SIG-M5 treated with dmso at 0.1 percent for 504 hours (cell line): ENCODE results near the gene DUXA.
"Not testable (repeated sequence)": the region's sequence is repeated elsewhere in the genome, so short reads cannot be mapped to it uniquely, and the experiment has no call there.

Experiments
- DNase-seq: peaks from one replicate; lab custom pipeline; 2025; ENCODE audit not compliant: unreplicated experiment; lab: John Stamatoyannopoulos, UW

The DUXA gene

DNA sequence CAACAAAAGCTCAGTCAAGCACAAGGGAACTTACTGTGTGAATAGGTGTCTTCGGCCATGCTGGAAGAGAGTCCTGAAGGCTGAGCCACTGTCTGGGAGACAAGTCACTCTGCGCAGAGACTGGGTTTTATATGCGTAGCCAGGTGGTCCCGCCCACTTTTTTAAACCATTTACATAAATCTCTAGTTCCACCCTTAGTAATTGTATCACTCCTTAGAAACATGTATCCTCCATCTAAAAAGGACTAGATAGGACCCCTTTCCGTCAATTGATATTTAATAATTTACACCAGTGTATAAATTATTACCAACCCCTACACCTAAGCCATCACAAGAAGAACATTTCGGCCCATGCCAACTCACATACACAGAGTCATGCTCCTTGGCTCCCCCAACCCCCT, at the start of gene DUXA:
TSS of gene DUXA (minus strand) at position 101 of the 400 bp plus-strand sequence. CDS start at position 59, 42 bp downstream.
- DNase-seq: no peak

DNA sequence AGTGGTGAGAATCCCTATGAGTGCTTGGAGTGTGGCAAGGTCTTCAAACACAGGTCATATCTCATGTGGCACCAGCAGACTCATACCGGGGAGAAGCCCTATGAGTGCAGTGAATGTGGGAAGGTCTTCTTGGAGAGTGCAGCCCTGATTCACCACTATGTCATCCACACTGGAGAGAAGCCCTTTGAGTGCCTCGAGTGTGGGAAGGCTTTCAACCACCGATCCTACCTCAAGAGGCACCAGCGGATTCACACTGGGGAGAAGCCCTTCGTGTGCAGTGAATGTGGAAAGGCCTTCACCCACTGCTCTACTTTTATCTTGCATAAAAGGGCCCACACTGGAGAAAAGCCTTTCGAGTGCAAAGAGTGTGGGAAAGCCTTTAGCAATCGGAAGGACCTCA, 44.8 kb upstream of the DUXA start:
- DNase-seq: no peak

DNA sequence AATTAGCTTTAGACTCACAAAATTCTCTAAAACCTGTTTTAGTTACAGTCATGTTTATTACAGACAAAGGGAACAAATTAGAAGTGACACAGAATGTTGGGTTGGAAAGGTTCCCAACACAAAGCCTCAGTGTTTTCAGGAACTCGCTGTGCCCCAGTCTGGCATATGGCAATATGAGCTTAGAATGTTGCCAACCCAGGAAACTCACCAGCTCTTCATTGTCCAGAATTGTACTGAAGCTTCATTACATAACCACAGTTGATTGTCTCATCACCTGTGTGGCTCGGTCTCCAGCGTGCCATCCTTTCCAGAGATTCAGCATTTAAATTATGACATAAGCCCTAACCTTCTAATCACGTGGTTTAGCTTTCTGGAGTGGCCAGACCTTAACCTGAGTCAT, 43.1 kb upstream of the DUXA start:
- no peak for DNase-seq

DNA sequence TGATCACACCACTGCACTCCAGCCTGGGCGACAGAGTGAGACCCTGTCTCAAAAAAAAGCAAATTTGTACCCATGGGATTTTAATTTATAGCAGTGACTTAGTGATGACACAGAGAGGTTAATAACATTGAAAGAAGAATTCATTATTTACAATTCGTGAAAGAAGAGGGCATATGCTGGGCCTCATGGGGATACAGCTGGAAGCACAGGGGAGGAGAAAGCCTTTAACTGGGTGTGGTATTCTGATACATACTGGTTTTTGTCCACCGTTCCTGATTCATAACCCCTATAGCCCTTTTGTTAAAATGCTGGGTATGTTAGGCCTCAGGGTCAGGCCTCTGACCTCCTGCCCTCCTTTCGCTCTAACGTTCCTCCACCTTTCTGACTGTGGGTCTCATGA, 34.9 kb upstream of the DUXA start:
- no peak for DNase-seq

DNA sequence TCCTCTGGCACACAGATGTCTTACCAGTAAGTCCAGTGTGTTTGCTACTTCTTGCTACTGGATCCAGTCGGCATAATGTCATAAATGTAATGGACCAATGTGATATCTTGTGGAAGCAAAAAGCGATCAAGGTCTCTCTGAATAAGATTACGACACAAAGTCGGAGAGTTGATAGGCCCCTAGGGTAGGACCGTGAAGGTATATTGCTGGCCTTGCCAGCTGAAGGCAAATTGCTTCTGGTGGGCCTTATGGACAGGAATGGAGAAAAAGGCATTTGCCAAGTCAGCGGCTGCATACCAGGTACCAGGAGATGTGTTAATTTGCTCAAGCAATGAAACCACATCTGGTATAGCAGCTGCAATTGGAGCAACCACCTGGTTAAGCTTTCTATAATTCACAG, 30.6 kb upstream of the DUXA start:
- not testable (repeated sequence) for DNase-seq

DNA sequence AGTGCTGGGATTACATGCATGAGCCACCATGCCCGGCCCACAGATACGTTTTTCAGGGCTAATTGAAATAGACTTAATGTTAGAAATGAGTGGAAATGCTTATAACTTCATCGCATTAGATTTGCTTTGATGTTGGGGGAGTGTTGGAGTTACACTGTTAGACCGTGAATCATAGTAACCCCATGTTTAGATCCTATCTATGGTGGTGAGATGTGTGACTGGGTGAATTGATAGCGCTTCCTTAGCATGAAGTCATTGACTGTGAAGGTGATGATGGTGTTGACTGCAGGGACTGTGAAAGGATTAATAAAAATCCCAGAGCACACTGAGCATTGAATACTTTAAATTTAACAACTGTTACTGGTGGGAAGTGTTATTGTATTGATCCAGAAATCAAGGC, 25.7 kb upstream of the DUXA start:
- DNase-seq: no peak

DNA sequence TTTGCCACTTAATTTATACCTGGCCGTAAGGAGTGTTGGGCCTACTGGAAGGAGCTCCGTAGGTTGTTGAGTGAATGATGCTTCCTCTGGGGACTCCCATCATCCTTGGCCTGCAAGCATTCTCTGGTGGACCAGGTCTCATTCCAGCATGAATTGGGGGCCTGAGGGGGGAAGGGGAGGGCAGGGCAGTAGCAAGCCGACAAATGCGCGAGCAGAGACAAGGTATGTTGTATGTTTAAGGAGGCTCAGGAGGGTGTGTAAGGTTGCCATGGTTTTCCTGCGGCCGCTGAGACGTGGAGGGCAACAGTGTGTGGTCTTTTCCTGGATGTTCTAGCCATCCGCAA, 24.8 kb upstream of the DUXA start:
- DNase-seq: no peak

DNA sequence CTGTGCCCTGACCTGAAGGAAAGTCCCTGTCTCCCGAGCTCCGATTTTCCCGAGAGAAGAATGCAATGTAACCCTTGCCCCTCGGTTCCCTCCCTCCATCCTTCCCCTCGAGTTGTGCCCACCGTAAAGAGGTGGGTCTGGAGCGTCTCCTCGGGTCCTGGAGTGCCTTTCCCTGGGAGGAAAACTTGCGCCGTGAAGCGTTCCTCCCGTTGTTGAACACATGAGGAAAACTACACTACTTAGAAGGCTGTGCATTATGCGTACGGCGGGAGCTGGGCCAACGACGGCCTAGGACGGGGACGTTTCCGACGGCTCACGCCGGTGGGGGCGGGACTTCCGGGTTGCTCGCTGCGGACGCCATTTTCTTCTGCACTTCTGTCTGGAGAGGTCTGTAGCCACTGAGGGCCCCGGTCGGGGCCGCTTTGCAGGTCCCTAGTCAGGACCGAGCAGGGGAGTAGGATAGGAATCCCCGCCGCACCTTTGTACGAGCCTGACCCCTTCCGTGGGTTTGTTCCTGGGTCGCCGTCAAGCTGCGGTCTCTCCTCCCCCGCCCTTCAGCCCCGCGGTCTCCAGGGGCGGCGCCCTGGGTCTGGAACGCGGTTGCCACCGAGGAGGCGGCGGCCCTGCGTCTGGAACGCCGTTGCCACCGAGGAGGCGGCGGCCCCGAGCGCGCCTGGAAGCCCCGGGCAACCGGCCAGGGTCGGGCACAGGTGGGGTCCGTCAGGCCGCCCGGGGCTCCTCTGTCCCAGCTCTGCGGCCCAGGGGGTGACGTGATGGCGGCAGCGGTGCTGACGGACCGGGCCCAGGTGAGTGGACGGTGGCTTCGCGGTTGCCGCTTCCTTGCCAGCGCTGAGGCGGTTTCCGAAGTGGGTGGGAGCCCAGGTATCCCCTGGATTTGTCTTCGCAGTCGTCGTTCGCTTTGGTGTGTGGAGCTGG, 24.1 kb upstream of the DUXA start, which contains the start of gene ZNF264:
TSS of gene ZNF264 (plus strand) at position 360 of the 936 bp plus-strand sequence. CDS start at position 774, 414 bp downstream.
- peak; percentile 46 for DNase-seq

DNA sequence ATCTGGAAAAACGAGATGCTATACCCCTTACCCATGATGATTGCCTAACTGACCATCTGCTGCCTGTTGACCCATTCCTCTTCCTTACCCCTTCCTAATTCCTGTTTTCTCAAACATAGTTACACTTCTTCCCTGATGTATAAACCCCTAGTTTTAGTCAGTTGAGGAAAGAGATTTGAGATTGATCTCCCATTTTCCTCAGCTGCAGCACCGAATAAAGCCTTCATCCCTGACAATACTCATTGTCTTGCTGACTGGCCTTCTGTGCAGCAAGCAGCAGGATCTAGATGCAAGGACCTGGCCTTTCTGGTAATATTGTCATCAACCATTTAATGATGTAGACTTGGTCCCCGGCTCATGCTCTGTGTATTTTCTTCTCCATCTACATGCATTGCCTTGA, 23.0 kb upstream of the DUXA start:
- DNase-seq: peak; percentile 1

DNA sequence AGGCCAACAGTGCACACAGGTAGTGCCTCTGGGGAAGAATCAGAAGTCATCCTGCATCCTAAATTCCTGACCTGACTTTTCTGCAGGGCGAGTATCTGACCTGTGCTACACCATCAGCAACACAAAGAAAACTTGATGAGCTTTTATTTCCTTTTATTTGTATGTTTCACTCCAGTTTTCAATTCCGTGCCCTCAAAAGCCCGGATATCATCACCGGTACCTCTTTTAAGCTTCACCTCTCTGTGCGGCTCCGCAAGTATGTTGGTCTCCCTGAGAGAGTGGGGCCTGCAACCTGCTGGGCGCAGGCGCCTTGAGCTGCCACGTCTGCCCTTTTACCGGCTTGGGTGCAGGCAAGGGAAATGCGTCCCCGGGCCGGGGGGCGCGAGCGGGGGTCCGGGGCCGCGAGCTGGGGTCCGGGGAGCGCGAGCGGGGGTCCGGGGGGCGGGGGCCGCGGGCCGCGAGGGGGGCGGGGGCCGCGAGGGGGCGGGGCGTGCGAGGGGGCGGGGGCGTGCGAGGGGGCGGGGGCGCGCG, 4.3 kb upstream of the DUXA start:
- DNase-seq: no peak

DNA sequence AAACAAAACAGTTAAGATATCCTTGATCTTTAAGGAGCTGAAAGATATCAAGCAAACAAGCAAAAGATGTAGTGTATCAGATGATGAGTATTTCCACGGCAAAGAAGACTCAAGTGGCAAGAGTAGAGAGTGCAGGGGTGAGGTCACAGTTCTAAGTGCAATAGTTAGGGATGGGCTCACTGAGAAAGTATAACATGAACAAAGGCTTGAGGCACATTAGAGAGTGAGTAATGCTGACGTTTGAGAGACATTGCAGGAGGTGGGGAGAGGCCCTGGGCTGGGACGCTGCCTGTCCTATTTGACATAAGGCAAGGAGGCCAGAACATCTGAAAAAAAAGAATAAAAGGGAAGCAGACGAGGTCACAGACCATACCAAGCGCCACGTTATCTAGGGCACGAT, 1.4 kb downstream of the DUXA start:
- no peak for DNase-seq

DNA sequence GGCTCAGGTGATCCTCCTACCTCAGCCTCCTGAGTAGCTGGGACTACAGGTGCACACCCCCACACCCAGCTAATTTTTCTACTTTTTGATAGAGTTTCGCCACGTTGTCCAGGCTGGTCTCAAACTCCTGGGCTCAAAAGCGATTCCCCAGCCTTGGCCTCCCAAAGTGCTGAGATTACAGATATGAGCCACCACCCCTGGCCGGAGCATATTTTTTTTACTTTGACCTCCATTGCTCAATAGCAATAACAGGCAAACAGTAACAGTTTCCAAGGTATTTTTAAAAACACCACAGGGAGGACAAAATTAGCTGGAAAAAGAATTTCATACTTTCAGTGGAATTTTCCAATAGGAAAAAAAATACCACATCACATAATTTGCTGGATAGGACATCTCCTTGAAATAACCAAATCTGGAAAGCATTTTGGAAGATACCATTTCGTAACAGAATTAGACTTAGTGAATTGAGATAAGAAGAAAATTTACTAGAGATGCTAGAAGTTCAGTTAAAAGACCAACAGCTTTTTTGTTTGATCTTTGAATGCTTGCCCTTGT, 5.2 kb downstream of the DUXA start:
- no peak for DNase-seq

DNA sequence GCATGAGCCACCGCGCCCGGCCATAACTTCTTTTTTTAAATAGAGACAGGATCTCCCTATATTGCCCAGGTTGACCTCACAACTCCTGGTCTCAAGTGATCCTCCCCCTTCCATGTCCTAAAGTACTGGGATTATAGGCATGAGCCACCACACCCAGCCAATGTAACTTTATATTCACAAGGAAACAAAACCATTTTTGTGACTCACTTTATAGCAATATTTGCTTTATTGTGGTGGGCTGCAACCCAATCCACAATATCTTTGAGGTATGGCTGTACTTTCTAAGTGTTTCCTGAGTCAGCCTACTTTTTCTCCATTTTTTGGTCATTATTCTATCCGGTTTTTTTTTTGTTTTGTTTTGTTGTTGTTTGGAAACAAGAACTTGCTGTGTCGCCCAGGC, 14.4 kb downstream of the DUXA start:
- no peak for DNase-seq

DNA sequence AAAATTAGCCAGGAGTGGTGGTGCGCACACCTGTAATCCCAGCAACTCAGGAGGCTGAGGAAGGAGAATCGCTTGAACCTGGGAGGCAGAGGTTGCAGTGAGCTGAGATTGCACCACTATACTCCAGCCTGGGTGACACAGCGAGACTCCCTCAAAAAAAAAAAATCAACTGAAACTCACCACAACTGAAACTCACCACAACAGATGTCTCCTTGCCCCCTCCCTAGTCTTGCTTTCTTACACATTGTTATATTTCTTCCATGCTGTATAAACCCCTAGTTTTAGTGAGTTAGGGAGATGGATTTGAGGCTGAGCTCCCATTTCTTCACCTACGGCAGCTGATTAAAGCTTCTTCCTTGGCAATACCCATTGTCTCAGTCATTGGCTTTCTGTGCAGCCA, 25.6 kb downstream of the DUXA start:
- no peak for DNase-seq

DNA sequence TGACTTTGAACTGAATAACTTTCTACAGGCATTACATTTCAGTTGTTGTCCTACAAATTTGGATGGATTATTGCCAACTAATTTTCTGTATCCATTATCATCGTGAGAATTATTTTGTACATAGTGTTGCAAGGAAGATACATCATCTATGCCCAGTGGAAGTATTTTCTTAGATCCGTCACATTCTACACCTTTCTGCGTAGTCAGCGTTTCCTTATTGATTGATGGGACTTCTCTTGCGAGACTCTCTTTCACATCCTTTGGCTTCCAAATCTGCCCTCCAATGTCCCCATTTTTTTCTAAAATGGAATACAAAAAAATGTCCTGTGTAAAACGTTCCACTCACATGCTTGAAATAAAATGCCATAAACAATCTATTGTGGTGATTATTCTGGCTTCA, 31.5 kb downstream of the DUXA start:
- DNase-seq: no peak

DNA sequence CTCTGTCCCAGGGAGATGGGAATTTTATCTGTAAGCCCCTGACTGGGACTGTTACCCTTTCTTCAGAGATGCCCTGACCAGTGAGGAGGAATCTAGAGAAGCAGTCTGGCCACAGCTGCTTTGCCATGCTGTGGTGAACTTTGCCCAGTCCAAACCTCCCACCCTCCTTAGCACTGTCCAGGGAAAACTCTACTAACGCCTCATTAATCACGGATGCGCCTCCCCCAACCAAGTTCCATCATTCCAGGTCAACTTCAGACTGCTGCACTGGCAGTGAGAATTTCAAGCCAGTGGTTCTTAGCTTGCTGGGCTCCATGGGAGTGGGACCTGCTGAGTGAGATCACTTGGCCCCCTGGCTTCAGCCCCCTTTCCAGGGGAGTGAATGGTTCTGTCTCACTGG, 39.9 kb downstream of the DUXA start:
- DNase-seq: not testable (repeated sequence)

DNA sequence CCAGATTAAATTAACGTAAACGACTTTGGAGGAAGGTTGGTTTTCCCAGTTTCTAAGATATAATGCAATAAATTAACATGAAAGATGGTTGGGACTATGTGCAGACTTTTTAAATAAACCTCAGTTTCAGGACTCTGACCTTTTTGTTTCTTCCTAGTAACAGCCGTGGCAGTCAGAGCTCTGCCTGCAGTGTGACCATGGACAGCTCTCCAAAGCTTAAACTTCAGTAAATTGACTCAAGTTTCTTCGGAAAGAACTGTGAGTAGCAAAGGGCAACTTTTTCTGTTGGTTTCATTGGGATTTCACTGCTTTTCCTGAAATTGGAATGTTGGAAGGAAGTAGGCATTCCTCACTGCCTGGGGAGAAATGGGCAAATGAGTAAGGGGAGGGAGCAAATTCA, 43.4 kb downstream of the DUXA start:
- DNase-seq: no peak

DNA sequence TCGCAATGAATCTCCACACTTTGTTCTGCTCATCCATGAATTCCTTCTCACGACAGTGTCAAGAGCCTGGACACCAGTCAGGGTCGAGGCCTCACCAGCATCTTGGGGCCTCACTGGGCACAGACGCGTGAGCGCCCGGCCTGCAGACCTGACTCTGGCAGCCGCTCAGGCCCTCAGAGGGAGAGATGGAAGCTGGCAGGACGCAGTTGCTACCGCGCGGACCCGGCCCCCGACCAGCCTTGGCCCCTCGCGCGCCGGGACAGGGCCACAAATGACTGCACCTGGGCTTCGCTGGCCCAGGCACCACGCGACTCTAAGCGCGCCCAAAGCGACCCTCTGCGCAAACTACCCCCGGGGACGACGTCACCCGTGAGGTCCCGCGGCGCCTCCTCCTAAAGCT, 48.4 kb downstream of the DUXA start:
- DNase-seq: no peak

DNA sequence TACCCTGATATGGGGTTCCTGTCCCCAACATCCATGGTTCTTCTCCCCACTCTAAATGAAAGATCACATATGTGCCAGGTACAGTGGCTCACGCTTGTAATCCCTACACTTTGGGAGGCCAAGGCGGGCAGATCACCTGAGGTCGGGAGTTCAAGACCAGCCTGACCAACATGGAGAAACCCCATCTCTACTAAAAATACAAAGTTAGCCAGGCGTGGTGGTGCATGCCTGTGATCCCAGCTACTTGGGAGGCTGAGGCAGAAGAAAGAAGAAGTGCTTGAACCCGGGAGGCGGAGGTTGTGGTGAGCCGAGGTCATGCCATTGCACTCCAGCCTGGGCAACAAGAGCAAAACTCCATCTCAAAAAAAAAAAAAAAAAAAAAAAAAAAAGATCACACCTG, 53.8 kb downstream of the DUXA start:
- DNase-seq: not testable (repeated sequence)

DNA sequence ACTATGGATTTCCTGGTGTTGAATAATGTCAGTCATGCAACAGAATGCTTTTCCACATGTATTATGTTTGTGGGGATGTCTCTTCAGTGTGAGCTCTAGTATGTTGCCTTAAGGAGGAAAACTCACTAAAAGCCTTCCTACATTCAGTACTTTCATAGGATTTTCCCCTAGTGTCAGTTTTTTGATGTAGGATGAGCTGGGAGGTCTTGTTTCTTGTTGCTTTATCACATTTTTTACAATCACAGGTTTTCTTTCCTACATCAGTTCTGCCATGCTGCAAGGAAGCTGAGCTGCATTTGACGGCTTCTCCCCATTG, 56.0 kb downstream of the DUXA start:
- DNase-seq: no peak

DNA sequence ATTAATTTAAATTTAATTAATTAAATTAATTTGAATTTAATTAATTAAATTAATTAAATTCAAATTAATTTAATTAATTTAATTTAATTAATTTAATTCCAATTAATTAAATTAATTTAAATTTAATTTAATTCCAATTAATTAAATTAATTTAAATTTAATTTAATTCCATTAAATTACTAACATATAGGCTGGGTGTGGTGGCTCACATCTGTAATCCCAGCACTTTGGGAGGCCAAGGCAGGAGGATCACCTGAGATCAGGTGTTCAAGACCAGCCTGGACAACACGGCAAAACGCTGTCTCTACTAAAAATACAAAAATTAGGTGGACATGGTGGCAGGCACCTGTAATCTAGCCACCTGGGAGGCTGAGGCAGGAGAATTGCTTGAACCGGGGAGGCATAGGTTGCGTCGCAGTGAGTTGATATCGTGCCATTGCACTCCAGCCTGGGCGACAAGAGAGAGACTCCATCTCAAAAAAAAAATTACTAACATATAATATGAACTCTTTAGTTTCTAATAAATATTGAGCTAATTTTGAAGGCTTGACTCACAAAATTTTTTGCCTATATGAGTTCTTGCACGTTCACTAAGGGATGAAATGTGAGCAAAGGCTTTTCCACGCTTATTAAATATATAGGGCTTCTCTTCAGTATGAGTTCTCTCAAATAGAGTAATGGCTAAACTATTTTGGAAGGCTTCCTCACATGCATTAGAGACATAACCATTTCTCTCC, 56.5 kb downstream of the DUXA start:
- no peak for DNase-seq

DNA sequence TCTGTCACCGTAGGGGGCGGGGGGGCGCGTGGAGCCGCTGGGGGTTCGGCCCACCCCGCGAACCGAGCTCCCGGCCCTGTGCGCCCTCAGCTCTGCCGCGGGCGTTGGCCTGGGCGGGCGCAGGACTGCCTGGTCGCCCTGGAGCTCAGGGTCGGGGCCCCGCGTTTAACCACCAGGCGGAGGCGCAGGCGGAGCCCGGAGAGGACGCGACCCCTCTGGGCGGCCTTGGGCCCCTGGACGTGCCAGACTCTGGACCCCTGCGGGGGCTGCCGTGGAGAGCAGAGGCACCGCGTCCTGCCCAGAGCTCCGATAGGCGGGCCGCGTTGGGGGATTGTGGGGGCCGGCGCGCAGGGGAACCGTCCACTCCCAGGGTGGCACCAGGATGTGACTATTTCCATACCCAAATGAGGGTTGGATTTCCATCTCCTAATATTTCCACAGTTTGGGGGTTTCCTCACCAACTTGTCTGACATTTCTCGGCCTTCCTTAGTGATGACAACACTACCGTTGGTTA, 60.5 kb downstream of the DUXA start:
- DNase-seq: no peak
